ENCODE data around the gene NRG3.

Gene NRG3

GRCh38 chr10:81885491-81885890 lies 10.5 kb downstream of the NRG3 start:
- no peak for DNase-seq

DNA sequence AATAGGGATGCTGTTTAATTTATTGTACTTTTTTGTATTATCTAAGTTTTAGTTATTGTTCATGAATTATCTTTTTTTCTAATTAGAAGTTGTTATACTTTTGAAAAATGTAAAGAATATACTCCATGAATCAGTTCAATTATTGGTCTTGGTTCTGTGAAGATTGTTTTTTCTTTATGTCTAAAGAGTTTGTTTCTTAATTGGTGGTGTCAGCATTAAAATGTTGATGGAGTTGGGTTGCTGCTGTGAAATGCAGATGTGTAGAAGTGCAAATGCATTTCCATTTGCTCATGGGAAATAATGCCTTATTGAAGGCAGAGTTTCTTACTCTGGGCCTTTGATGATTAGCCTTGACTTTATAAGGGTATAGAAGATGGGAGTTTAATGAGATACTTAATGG lies 11.9 kb downstream of the NRG3 start:
- DNase-seq: no peak

GRCh38 chr10:81889181-81889769 lies 14.3 kb downstream of the NRG3 start:
- DNase-seq: no peak

DNA sequence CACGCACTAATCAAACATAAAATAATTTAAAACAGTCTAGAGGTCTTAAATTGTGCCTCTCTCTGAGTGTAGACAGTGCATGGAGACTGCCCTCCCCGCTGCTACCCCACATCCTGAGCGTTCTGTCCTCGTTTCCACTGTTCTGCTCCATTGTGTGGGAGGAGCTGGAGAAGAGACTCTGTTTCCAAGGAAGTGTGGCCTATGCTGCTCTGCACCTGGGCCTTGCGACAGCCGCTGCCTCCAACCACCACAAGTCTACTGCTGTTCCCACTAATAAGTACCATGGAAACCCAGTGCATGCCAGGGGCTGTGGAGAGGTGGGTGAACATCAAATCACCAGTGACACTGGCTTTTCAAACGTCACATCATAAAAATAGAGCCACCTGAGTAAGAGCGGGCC lies 19.6 kb downstream of the NRG3 start:
- no peak for DNase-seq

- DNase-seq: no peak
Observed at GRCh38 chr10:81898518-81898917, 23.5 kb downstream of the NRG3 start.

DNA sequence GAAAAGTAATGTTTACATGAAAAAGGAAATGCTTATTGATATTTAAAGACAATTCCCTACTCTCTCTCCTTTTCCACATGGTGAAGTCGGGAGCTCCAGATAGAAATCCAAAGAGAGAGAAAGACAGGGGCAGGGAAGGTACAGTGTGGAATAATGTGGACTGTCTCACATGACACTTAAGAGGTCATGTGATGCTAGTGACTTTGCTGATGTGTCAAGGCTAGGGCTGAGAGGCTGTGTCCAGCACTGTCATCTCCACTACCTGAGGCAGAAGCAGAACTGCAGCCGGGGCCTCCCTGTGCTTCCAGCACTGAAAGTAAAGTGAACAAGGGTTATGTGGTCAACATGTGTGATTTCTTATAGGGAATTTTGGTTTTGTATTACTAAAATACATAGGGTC lies 26.0 kb downstream of the NRG3 start:
- DNase-seq: no peak

GRCh38 chr10:81903472-81903871 lies 28.5 kb downstream of the NRG3 start:
- no peak for DNase-seq

DNA sequence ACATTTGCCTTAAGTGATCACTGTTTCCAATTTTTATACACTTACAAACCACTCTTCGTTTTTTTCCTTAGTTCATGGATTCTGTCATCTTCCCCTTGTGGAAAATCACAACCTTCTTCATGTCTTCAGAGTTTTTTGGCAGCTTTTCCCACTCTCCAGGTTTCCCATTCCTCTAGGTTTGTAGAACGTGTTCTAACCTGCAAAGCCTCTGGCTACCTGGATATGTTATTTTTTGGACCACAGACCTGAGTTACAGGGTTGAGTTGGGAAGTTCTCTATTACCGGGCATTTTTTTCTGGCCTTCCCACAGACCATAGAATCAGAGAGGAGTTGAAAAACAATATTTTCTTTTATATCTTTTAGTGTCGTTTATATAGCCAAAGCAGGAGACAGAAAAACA lies 30.2 kb downstream of the NRG3 start:
- DNase-seq: no peak

DNA sequence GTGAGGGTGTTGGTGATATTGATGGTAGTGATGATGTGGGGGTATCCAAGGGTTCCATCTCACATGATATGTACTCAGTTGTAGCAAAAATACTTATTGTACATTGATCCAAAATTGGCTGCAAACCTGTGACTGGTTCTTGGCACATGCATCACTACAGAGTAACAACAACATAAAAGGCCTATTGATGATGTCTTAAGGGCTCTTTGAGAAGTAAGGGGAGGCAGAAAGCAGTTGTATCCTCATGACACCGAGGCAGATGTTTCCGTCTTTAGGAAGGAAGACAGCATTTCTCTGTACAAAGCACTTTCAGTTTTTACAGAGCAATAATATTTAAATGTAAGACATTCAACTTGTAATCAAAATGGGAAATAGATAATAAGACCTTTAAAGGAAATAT lies 34.5 kb downstream of the NRG3 start:
- DNase-seq: no peak

- no peak for DNase-seq
Observed at GRCh38 chr10:81911328-81911727, 36.3 kb downstream of the NRG3 start.

- no peak for DNase-seq
Observed at GRCh38 chr10:81914736-81915503, 39.9 kb downstream of the NRG3 start.

DNA sequence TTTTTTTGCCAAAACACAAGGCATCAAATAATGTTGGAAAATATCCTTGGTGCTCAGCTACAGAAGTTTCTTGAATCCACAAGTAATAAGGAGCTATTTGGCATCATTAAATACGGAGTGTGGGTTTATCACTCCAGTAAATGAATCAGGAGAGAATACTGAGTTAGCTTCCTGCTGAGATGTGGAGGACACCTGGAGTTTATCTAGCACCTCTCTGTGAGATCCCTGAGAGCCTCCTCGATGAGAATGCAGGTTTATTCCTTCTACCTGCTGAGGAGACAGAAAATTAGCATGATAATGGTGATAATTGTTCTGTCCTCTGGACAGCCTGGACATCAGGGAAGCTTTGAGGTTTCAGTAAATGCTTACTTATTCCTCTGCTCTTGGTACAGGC lies 40.5 kb downstream of the NRG3 start:
- DNase-seq: no peak

- no peak for DNase-seq
Observed at GRCh38 chr10:81917666-81918065, 42.7 kb downstream of the NRG3 start.

DNA sequence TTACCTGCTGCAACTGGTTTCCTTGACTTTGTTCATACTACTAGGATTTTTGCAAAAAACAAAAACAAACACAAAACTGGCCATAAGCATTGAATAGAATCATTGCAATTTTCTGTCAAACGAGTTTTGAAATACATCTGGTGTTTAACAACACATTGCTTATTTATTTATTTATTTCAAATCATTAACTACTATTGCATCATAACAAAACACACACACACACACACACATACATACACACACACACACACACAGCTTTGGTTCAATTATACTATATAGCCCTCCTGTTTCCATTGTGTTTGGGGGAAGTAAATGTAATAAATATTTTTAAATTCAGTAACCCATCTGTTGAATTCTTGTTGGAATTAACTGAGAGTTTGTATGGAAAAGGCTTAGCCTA lies 43.8 kb downstream of the NRG3 start:
- DNase-seq: no peak

GRCh38 chr10:81920213-81920829 lies 45.3 kb downstream of the NRG3 start:
- DNase-seq: no peak

GRCh38 chr10:81928119-81928518 lies 53.1 kb downstream of the NRG3 start:
- DNase-seq: no peak

- no peak for DNase-seq
Observed at GRCh38 chr10:81943583-81943982, 68.6 kb downstream of the NRG3 start.

DNA sequence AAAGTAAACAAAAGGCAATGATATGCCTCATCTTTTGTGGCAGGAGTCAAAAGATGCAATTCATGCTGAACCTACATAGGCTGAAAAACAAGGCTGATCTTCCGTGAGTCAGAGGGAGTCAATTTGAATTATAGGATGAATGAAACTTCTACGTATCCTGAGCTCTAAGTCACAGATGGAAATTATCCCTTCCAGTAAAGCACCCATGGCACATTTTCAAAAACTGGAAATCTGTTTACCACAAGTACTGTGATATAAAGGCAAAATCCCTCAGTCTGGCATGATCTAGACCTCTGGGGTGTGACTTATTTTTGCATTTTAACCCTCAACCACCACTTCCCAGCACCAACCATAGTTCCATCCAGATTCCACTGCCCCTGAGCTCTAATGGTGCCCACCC lies 69.6 kb downstream of the NRG3 start:
- DNase-seq: no peak

DNA sequence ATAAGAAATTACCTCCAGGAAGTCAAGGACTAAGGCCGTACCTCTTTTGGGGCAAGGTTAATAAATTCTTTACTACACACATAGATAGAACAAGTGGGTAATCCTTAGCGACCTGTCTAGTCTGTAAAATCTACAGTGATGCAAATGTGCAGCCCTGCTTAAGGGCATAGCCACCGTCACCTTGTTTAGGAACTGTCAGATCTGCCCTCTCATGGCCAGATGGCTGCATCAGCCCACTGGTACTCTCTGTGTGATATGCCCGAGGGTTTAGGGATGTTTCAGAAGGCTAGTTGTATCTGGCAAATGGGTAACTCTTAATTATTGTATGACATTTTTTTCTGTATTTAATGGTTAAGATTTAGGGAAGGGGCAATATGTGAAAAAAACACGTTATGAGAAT lies 74.3 kb downstream of the NRG3 start:
- DNase-seq: no peak

DNA sequence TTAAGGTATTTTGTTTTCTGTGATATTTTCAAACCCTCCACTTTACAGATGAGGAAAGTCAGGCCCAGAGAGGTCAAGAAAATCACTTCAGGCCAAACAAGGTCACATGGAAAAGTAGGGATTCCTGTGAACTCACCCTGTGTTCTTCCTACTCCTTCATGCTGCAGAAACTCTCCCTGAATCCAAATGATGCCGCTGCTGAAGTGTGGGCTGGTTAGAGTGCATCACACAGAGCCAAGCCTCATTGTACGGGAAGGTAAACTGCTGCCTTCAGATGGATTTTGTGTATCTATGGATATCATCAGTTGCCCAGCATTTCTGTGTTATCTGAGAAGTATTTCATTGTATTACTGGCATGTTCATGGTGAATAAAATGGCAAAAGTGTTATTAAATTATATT lies 75.4 kb downstream of the NRG3 start:
- no peak for DNase-seq

DNA sequence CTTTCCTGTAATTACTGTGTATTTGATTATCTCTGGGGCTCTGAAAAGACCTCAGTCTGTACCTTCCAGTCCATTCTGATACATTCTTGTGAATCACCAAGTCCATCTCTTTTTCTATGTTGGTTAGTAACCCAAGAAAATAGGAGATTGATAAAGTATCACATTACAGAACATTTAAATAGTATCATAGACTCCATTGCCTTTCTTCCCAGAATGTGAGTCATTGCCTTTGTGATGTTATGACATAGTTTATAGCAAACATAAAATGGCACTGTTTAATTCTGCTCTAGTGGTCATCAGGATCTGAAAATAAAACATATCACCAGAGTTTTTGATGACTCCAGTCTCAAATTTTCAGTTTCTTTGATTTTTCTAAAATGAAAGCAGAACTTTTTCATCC lies 78.4 kb downstream of the NRG3 start:
- no peak for DNase-seq

DNA sequence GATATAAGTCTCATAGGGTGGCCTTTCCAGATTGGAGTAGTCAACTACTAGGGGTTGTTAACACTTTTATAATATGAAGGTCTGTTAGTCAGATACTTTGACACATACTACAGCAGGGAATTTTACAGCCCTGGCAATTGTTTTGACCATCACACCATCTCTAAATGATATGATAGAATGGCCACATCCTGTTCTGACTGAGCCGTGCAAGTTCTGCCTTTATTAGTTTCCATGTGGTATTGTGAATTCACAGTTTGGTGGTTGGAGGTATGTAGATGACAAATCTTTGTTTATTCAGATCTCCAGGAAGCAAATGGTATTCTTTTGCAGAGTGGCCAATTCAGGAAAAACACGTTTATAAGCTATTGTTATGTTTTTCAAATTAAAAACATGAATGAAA lies 83.0 kb downstream of the NRG3 start:
- DNase-seq: no peak

DNA sequence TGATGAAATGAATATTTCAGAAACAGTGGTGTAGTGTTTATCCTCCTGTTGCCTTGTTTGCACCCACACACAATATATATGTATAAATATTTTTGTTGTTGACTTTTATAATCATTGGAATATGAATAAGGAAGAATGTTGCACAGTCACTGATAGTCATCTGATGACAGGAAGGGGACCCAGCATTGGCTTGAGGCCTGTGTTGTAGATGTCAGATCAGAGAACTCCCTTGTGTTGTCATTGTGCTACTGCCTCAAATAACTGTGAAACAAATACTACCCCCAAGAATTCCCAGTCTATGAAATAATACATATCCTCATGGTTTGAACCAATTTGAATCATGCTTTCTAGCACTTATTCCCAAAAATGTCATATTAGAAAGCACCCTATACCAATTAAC lies 84.0 kb downstream of the NRG3 start:
- DNase-seq: no peak

GRCh38 chr10:81961451-81962184 lies 86.6 kb downstream of the NRG3 start:
- DNase-seq: no peak
